ENCODE results near the gene CYGB.

Gene CYGB

GRCh38 chr17:76537578-76538280 lies at the start of gene CYGB:
Gene CYGB, minus strand, starts transcription at chr17:76537709. Its CDS starts 167 bp downstream, at chr17:76537542.
- DNase-seq = no peak

GRCh38 chr17:76586741-76587487 lies 49.4 kb upstream of the CYGB start:
- DNase-seq = no peak

- DNase-seq = peak in 1 of 2 donors; percentile 34
Observed at GRCh38 chr17:76585649-76586593, 48.4 kb upstream of the CYGB start, which contains the start of gene ST6GALNAC2. Gene ST6GALNAC2, minus strand, starts transcription at chr17:76585860. Its CDS starts 52 bp downstream, at chr17:76585808.

- DNase-seq = no peak
Observed at GRCh38 chr17:76585033-76585648, 47.6 kb upstream of the CYGB start.

GRCh38 chr17:76584427-76585032 lies 47.0 kb upstream of the CYGB start:
- DNase-seq = no peak

GRCh38 chr17:76582660-76583059 lies 45.2 kb upstream of the CYGB start:
- no peak for DNase-seq

- no peak for DNase-seq
Observed at GRCh38 chr17:76581515-76581914, 44.0 kb upstream of the CYGB start.

- no peak for DNase-seq
Observed at GRCh38 chr17:76579281-76579680, 41.8 kb upstream of the CYGB start.

- DNase-seq = no peak
Observed at GRCh38 chr17:76578376-76578775, 40.9 kb upstream of the CYGB start.

- DNase-seq = no peak
Observed at GRCh38 chr17:76577876-76578275, 40.4 kb upstream of the CYGB start.

GRCh38 chr17:76576189-76576588 lies 38.7 kb upstream of the CYGB start:
- DNase-seq = no peak

GRCh38 chr17:76575570-76575969 lies 38.1 kb upstream of the CYGB start:
- no peak for DNase-seq

GRCh38 chr17:76574166-76574565 lies 36.7 kb upstream of the CYGB start:
- DNase-seq = no peak

- DNase-seq = no peak
Observed at GRCh38 chr17:76573096-76573495, 35.6 kb upstream of the CYGB start.

GRCh38 chr17:76572201-76572910 lies 34.8 kb upstream of the CYGB start:
- no peak for DNase-seq

GRCh38 chr17:76570877-76571471 lies 33.5 kb upstream of the CYGB start:
- no peak for DNase-seq

GRCh38 chr17:76570457-76570856 lies 32.9 kb upstream of the CYGB start:
- DNase-seq = no peak

- DNase-seq = no peak
Observed at GRCh38 chr17:76569607-76570279, 32.2 kb upstream of the CYGB start.

- DNase-seq = no peak
Observed at GRCh38 chr17:76568811-76569221, 31.3 kb upstream of the CYGB start.

- no peak for DNase-seq
Observed at GRCh38 chr17:76567634-76568432, 30.3 kb upstream of the CYGB start.

Measured in stimulated activated CD4-positive, alpha-beta T cell treated with anti-CD3 and anti-CD28 coated beads, Interleukin-2, amount 100 ng/mL, for 48 hours (primary cell).